HG02870 (cell line): ENCODE measurements around the gene MAP3K4.

Experiments used
- ATAC-seq: cut with Tn5 transposase; IDR thresholded peaks from one replicate; pipeline ENCODE4 v1.9.1; 2021; ENCODE audit warnings: mild to moderate bottlenecking, moderate library complexity; ENCODE audit not compliant: unreplicated experiment

Gene MAP3K4

DNA sequence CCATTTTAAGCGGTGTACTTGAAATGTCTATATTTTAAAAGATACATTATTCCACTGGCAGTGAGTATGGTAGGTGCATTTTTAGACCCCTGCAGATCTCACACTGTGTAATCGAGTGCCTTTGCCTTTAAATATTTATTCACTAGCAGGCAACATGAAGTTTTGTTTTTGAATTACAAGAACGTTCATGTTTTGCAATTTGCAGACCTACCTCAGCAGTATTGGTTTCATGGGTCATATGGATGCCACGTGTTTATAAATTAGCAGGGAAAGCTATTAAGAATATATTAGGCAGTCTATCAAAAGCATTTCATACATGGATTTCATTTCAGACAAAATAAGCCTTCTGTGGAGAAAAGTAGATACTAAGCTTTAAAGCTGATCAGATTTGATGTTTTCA, 7.2 kb downstream of the MAP3K4 start:
- no peak for ATAC-seq

DNA sequence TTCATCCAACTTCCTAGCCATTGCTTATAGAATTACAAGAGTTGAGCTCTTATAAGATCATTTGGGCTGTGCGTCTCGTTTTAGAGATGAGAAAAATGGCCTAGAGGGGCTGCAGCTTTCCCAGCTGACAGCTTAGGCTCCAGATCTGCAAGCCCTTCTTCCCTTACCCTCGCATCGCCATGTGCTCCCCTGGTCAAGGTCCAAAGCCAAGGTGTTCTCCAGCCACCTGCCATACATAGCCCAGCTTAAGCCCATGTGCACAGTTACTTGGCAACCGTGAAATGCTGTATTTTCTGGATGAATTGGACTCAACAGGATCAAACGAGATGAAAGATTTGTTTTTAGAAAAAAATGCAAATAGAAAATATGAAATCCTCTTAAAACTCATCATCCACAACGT, 7.9 kb downstream of the MAP3K4 start:
- no peak for ATAC-seq

- ATAC-seq: no peak
These were observed 9.1 kb downstream of the MAP3K4 start for GRCh38 chr6:161000632-161001031.

DNA sequence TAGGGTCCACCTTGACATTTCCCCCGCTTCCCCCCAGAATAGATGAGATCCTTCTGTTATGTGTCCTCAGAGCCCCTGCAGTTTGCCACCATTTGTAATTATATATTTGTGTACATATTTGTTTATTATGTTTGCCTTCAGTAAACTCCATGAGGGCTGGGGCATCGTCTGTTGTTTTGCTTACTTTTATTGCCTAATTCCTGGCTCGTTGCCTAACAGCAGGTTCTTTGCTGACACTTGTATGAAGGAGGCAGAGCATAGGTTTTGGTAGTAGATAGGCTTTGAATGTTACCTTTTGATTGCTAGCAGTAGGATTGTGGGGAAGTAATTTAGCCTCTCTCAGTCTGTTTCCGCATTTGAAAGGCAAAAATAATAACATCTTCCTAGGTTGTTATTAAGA, 9.9 kb downstream of the MAP3K4 start:
- ATAC-seq: no peak

GRCh38 chr6:161003336-161003735, 11.8 kb downstream of the MAP3K4 start:
- ATAC-seq: no peak

DNA sequence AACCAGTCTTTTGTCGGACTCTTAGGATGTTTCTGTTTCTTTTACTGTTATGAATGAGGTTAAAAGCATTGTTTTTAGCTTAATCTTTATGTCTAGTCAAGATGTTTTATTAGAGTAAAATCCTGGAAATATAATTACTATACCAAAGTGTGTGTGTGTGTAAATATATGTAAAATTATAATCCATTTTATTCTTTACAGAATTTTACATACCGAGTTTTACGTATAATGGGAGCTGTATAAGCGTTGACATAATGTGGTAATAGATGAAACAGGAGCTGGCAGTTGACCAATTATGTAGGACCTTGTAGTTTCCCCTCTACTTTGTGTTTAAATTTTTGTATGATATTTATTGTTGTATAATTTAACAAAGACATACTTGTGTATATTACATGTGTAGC, 16.7 kb downstream of the MAP3K4 start:
- no peak for ATAC-seq

DNA sequence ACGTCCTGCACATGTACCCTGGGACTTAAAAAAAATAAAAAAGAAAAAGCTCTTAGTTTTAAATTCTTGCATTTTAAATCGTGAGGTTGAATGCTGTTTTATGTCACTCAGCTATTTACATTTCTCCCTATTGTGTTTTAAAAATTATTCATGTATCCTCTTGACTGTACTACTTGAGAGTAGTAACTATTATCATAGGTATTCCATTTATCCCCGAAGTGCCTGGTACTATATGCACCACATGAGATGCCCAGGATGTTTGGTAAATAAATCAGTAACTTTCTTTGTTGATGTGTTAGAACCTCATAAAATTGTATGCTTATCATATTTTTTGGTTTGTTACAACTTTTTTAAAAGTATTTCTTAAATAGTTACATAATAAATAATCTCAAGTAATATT, 18.4 kb downstream of the MAP3K4 start:
- no peak for ATAC-seq

DNA sequence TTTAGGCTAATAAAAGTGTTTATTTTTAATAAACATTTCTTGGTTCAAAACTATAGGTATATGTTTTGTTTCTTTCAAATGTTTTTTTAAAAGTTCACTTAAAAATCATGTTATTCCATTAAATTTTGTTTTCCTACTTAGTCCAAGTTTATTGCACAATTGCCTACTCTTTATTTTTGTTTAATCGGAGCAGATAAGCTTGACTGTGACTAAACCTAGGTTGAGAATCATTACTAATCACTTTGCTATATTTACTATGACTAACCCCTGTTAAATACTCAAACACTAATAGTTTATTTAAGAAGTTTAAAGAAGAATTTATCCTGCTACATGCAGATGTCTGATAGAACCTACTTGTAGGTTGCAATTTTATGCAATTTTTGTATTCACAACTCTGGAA, 18.8 kb downstream of the MAP3K4 start:
- ATAC-seq: no peak

- ATAC-seq: no peak
These were observed 20.2 kb downstream of the MAP3K4 start for GRCh38 chr6:161011492-161012480.

- no peak for ATAC-seq
These were observed 22.1 kb downstream of the MAP3K4 start for GRCh38 chr6:161013695-161014094.

GRCh38 chr6:161017766-161018564, 26.4 kb downstream of the MAP3K4 start:
- no peak for ATAC-seq

DNA sequence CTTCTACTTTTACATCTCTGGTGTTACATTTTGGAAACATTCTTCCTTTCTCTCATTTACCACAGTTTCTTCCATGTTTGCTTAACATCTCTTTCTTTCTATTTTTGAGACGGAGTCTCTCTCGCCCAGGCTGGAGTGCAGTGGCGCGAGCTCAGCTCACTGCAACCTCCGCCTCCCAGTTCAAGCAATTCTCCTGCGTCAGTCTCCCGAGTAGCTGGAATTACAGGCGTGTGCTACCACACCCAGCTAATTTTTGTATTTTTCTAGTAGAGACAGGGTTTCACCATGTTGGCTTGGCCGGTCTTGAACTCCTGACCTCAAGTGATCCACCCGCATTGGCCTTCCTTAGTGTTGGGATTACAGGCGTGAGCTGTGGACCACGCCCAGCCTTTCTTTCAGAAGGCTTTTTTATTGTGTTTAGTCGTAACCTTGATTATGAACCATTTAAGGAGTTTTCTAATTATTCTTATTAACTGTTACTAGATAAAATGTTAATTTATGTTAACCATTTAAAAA, 27.8 kb downstream of the MAP3K4 start:
- ATAC-seq: no peak

- no peak for ATAC-seq
These were observed 30.0 kb downstream of the MAP3K4 start for GRCh38 chr6:161021543-161021942.

- ATAC-seq: no peak
These were observed 30.6 kb downstream of the MAP3K4 start for GRCh38 chr6:161021998-161022743.

- ATAC-seq: no peak
These were observed 31.7 kb downstream of the MAP3K4 start for GRCh38 chr6:161023316-161023715.

GRCh38 chr6:161024364-161024920, 32.9 kb downstream of the MAP3K4 start:
- no peak for ATAC-seq

GRCh38 chr6:161027385-161027784, 35.8 kb downstream of the MAP3K4 start:
- no peak for ATAC-seq

DNA sequence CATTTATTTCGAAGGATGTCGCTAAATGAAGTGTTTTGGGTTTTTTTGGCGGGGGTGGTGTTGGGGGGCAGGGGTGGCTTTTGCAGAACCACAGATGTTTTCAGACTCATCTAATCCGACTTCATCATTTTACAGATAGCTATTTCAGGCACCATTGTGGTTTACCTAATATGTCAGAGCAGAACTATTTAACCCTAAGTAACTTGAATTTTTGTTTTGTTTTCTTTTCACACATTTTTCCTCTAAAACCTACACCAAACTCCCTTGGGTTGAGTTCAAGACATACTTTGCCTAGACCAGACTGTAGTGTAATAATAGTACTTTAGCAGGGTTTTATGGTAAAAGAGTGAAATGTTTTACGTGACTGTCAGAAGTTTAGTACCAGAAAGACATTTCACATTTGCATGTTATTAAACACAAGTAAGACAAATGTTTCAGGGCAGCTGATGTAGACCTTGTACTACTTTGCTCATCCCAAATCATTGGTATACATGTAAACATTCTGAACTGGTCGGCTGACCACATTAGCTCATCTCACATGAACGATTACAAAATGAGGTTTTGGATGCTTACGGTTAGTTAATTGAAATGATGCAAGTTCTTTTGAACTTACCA, 37.7 kb downstream of the MAP3K4 start:
- ATAC-seq: peak; percentile 86

DNA sequence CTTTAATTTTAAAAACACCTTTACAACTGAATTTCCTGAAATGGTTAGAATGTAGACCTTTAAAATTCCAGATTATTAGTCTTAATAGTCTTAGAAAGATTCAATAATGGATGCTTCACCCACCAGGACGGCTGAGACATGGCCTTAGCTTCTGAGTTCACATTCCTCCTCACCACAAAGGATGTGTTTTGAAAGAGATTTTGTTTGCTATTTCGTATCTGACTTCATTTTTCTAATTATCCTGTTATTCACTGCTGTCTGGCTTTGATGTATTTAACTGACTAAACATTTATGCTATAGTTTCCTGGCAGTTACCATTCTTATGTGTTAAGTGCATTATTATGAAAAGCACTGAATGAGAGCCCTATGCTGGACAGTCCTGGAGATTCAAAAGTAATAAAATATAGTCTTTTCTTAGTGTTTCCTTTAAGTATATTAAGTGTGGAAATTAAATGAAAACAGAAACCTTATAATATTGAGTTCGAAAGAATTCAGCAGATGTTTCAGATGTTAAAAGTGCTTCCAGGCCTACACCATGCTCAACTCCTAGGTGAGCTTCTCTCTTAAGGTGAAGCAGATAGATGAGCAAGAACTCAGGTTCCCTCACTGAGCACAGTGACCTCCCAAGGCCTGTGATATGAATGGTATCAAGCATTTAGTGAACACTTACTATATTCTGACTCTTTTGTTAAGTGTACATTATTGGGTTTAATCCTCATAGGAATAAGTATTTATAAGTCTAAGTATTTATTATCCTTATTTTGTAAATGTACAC, 40.3 kb downstream of the MAP3K4 start:
- no peak for ATAC-seq
